Vagina (tissue), 2 donors: ENCODE data around the gene TTC33.

Experiments
- CTCF ChIP-seq, 3 experiments: fragments of 450-650 bp in 2 of 3; fragments of 200-600 bp in 1 of 3; sonication (generic) in 1 of 3; IDR thresholded peaks; one replicate each; pipeline ENCODE4 v1.5.1; 2017 to 2019; ENCODE audit warnings: antibody characterized with exemption in 3 of 3, mild to moderate bottlenecking in 2 of 3, moderate library complexity in 2 of 3
- POLR2A ChIP-seq, 2 donors: fragments of 450-650 bp; IDR thresholded peaks; one replicate each; pipeline ENCODE4 v1.6.1; 2017; ENCODE audit warnings: antibody characterized with exemption in 2 of 2, mild to moderate bottlenecking in 2 of 2, moderate library complexity in 2 of 2
- POLR2AphosphoS5 ChIP-seq, 2 donors: sonication (generic); formaldehyde crosslinking; IDR thresholded peaks; one replicate each; pipeline ENCODE4 v1.9.0; 2017; ENCODE audit warnings: antibody characterized with exemption in 2 of 2, mild to moderate bottlenecking in 2 of 2, low read depth in 1 of 2; ENCODE audit not compliant: insufficient read depth in 1 of 2

DNA sequence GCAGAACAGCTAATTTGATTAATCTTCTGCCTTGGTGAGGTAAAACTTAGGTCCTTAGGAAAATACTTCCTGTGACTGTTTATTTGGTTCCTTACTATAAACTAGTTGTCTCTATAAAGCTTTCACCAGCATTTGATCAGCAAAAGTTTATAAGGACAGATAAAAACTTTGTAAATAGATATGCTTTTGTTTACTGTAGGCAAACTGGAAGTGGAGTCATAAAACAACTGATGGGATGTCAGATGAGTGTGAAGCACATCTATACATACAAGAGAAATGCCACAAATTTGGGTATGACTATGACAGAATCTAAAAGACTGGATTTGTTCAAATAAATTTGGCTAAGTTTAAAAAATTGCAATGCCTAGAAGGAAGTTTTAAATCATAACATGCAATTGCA, 70.6 kb downstream of the TTC33 start:
- no peak for TF ChIP-seq POLR2A (IDR thresholded peaks at IDR 0.05)
- no peak for TF ChIP-seq CTCF (IDR thresholded peaks at IDR 0.05)
- no peak for TF ChIP-seq POLR2AphosphoS5 (IDR thresholded peaks at IDR 0.05; ENCODE audit: insufficient read depth in 1 of 2, low read depth in 1 of 2)
